ENCODE results near the gene NID2.

Gene NID2

GRCh38 chr14:52026901-52027300 lies 42.0 kb downstream of the NID2 start:
- DNase-seq: peak in 5 of 14 donors; percentile 11 to 66 (median 24)

- peak in 4 of 14 donors; percentile 8 to 17 (median 12) for DNase-seq
These were observed 42.7 kb downstream of the NID2 start for GRCh38 chr14:52026017-52026660.

DNA sequence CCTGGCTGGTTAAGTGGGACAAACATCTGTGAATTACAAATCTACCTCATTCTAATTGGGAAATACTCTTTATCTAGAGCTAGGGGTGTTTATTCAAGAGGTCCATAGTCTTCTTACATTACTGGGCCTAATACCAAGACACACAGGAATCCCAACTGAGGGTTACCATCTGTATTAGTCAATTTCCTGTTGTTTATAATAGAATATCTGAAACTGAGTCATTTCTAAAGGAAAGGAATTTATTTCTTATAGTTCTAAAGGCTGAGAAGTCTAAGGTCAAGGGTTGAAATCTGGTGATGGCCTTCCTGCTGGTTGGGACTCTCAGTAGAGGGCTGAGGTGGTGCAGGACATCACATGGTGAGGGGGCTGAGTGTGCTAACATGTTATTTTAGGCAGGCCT lies 43.5 kb downstream of the NID2 start:
- DNase-seq: no peak

DNA sequence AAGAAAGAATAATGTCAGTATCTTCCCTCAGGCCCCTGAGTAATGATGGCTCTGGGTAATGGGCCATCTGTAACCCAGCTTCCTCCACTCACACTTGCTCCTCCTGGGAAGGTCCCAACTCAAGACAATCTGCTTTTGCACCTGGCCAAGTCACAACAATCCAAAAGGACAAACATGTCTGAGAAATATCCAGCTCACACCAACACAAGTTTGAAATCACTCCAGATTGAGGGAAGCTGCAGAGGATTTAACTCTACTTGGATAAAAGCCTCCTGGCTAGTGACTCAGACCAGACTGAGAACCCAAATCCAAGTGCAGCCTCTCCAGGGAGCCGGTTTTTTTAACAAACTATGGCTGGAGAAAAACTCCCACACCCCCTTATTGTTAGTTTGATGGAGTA lies 45.3 kb downstream of the NID2 start:
- DNase-seq: no peak

DNA sequence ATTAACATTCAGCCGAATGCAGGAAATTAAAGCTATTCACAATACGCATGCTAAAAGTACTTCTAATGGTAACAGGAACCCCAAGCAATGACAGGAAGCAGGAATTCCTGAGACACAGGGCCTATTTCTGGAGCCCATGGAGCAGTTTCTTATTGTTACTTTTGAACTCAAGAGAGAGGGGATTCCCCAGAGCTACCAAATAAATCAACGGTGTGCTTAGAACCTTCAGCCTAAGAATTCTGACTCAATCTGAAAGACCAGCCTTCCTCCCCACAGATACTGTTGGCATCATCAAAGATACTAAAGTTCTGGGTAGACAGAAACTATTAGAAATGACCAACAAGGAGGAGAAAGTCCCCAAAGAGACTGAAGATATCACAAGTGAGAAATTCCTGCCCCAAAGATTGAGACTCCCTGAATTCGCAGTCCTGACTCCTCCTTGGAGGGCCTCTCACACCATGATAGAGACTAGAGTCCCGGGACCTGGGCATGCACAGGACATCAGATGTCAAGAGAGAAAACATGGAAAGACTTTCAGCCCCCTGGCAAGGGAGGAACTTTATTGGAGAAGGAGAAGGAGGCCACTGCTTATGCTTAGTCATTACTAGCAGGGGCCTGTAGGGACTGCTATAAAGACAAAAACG lies 46.8 kb downstream of the NID2 start:
- DNase-seq: no peak

DNA sequence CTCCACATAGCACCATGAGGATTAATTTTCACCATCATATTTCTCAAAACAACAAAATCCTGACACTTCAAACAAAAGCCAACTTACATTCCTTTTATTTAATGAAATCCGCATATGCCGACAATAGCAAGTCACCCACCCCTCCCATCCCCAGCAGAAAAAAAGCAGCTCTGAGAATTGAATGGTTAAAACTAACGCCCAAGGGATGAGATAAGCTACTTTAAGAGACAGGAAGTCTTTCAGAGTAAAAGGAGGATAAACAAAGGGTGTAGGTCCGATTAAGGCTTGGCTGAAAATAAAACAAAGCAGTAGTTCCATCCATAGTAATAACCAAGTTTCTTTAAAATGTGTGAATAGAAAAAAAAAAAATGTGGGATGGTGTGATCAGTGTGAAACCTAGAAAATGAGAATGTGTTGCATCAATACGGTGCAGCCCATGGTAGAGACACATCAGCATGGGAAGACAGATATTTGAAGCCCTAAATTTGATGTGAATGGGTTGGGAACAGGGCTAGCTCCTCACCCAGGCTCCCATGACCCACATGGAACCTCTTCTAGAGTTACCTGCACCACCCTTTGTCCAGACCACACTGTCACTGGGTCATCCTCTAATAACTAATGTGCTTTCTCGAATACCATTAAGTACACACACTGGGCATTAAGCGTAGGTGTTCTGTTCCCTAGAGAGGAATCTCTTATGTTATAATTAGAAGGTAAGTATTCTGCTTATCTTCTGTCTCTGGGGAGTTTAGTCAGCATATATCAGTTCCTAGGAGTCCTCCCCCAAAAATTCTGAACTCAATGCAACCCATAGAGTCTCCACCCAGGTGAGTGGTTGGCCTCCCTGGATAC lies 47.8 kb downstream of the NID2 start:
- no peak for DNase-seq

DNA sequence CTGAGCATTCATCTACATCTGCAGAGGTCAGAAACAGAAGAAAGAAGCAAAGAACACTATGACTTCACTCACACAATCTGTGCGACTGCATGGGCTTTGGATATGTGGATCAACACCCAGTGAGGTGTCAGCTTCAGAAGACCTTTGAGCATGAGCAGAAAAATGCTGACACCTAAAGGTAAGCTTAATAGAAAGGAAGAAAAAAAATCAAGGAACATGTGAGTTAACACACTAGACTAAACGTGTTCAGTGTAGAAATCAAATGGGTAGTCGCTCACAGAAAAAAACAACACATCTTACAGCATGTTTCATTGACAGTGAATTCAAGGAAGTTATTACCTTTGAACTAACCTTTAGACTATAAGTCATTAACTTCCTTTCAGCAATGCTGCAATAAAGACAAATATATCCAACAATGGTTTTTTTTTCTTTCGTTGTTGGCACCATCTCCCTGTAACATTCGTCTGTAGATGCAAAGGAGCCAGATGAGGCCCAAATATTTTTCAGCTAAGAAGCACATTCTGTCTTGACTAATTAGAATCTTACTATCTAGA lies 48.6 kb downstream of the NID2 start:
- DNase-seq: no peak

DNA sequence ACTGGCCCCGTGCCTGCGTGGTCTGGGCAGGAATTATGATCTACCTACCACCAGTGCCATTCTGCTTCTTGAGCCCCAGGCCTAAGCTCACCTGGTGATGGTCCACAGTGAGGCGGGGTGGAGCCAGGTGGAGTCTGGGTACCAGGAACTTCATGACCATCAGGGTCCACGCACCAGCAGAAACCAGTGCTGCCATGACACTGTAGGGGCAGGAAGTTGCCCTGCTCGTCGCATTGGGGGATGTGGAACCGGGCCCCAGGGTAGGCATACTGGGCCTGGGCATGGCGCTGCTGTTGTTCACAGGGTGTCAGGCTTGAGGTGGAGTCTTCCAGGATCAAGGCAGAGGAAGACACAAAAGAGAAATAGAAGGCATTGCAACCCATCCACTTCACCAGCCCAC lies 49.9 kb downstream of the NID2 start:
- DNase-seq: no peak

GRCh38 chr14:52018252-52018651 lies 50.6 kb downstream of the NID2 start:
- no peak for DNase-seq

DNA sequence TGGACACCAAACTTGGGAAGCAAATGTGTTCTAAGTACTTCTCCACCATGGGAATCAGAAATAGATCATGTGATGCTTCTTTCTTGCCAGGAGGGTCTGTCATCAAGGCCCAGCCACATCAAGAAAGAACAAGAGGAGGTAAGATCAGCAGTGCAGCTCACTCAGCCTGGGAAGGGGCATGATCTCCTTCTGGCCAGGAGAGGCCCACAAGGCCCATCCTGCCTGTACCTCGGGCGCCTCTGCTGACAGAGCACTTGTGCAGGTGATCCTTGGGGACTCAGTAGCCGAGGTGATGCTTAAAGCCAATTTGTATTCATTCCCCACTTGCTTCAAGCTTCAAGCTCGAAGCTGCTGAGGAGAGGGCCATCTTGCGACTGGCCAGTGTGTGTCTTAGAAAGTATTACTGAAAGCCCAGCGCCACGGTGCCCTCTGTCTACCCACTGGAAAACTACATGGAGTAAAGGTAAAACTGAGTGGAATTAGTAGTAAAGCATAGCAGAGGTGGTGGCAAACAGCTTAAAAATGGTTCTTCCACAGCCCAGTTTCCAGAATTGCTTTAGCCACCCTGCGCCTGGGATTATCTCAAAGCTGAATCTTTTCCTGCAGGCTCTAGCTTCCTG lies 53.3 kb downstream of the NID2 start:
- peak in 8 of 14 donors; percentile 28 to 53 (median 36) for DNase-seq

DNA sequence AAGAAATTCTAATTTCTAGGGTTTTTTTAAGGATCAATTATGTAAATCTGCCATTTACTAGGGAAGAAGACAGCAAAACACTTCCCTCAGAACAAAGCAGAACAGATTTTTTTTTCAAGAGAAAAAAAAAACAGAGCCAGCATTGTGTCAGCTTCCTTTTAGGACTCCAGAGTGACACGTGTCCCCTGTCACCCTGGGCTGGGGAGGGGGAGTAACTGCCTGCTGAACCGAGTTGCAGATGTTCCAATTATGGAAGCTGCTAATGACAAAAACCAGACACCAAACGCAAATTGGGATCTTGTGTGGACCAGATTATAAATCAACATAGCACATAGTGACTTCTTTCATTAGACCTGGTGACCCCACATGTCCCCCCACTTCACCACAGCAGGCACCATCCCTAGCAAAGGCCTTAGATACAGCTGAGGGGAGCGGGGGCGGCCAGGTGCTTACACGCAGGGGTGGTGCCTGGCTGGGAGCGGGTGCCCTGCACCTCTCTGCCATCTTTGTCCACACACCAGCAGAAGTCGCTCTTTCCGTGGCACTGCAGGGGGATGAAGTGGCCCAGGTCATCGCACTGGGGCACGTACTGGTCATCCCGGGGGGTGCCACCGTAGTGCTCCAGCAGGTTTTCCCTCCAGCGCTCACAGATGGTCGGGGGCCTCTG lies 54.1 kb downstream of the NID2 start:
- DNase-seq: peak in 9 of 14 donors; percentile 22 to 50 (median 31)

- peak in 4 of 14 donors; percentile 12 to 46 (median 28) for DNase-seq
These were observed 54.8 kb downstream of the NID2 start for GRCh38 chr14:52013984-52014600.

DNA sequence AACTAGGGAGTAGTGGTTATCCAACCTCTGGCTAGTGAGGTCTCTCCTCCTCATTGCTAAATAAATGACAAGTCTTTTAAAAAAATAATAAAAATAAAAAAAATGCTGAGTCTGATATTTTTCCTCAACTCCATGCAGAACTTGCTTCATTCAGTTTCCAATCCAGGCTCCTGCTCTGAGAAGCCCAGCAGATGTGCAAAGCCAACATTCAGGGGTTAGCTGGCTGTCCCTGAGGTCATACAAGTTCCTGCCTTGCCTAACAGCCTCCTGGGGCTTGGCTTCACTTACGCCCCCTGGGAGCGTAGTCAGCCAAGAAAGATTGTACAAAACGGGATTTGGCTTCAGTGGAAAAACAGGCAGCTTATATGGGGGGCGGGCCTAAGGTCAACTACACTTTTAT lies 56.2 kb downstream of the NID2 start:
- DNase-seq: peak in 1 of 14 donors; percentile 8

GRCh38 chr14:52011523-52011922 lies 57.3 kb downstream of the NID2 start:
- DNase-seq: peak in 7 of 14 donors; percentile 10 to 48 (median 27)

GRCh38 chr14:52010173-52010693 lies 58.6 kb downstream of the NID2 start:
- DNase-seq: no peak

GRCh38 chr14:52008136-52008535 lies 60.7 kb downstream of the NID2 start:
- no peak for DNase-seq

DNA sequence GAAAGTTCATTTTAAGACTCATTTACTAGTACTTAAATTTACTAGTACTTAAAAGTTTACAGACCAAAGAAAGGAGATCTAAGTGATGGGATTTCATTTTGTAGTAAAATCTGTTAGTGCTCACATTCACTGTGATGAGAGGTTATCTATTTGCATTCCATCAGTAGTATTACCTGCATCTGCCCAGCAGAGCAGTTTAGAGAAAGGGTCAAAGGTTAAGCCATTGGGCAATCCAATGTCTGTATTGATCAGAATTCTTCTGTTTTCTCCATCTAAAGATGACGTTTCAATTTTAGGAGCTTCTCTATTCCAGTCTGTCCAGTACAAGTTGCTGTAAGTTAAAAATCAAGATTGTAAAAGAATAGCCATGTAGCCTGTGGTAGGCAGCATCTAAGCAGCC lies 61.2 kb downstream of the NID2 start:
- DNase-seq: no peak

GRCh38 chr14:52007211-52007610 lies 61.6 kb downstream of the NID2 start:
- no peak for DNase-seq

- no peak for DNase-seq
These were observed 62.5 kb downstream of the NID2 start for GRCh38 chr14:52006361-52006760.

DNA sequence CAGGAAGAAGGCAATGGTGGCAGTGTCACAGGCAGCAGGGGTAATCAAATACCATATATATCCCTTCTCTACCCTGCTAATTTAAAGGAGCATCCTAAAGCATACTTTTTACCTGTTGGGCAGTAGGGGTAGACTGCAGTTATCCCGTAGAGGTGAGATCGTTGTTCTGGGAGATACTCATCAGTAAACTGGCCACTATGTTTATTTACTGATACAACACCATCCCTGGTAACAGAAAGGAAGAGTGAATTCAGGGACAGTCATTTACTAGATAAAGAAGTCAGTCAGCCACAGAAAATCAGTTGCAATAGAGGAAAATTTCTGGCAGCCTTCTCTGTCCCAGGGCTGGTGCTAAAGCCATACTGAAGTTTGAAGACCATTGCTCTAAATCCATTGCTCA lies 63.2 kb downstream of the NID2 start:
- no peak for DNase-seq

DNA sequence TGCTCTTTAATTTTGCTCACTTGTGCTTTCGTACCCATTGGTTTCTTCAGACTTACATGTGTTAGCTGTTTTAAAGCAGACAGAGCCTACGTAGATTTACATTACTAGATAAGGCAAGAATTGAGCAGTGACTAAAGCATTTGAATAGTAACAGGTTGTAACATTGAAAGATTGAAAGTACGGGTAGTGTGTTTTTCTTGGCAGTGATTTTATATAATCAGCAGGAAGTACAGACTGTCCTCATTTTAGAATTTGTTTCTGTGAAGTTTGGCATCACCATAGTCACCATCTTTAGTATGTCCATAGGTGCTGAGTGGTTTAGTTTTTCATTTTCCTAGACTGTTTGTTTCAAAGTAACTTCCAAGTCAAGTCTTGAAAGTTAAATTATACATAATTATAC lies 65.5 kb downstream of the NID2 start:
- no peak for DNase-seq
